Measurements from ENCODE around the gene GPD2.

GPD2 gene

DNA sequence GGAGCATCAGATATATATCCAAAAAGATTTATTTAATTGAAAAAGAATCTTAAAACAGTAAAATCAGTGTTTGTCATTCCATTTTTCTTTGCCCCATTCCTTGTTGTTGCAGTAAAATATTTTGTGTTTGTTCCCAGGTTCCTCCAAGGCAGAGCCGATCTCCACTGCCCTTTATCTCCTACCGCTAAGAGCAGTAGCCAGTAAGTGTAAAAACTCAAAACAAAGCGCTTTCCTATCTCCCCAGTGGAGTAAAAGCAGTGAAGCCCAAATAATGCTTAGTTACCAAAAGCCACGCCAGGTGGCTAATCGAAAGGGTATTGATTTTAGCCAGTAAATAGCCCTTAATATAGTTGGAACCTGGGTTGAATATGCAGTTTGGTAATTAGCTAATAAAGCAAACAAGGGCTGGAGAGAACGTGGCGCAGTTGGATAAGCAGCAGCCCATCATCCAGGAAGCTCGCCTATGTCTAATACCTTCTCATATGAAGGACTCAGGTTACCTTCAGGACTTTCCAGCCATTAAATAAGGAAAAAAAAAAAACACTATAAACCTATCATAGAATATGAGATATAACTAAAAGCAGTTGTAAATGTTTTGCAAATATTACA is 12.4 kb upstream of the GPD2 start:
- TF ChIP-seq, protein P1, sequence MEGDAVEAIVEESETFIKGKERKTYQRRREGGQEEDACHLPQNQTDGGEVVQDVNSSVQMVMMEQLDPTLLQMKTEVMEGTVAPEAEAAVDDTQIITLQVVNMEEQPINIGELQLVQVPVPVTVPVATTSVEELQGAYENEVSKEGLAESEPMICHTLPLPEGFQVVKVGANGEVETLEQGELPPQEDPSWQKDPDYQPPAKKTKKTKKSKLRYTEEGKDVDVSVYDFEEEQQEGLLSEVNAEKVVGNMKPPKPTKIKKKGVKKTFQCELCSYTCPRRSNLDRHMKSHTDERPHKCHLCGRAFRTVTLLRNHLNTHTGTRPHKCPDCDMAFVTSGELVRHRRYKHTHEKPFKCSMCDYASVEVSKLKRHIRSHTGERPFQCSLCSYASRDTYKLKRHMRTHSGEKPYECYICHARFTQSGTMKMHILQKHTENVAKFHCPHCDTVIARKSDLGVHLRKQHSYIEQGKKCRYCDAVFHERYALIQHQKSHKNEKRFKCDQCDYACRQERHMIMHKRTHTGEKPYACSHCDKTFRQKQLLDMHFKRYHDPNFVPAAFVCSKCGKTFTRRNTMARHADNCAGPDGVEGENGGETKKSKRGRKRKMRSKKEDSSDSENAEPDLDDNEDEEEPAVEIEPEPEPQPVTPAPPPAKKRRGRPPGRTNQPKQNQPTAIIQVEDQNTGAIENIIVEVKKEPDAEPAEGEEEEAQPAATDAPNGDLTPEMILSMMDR (IDR thresholded peaks at IDR 0.05; ENCODE audit: low read depth, low read length), result no peak
- no peak for DNase-seq (ENCODE audit: low read depth in 2 of 2)
- no peak overlapping the region for H3K4me3 ChIP-seq (replicated peaks in 1 of 2; ENCODE audit: low read depth in 2 of 2, low read length in 2 of 2)

DNA sequence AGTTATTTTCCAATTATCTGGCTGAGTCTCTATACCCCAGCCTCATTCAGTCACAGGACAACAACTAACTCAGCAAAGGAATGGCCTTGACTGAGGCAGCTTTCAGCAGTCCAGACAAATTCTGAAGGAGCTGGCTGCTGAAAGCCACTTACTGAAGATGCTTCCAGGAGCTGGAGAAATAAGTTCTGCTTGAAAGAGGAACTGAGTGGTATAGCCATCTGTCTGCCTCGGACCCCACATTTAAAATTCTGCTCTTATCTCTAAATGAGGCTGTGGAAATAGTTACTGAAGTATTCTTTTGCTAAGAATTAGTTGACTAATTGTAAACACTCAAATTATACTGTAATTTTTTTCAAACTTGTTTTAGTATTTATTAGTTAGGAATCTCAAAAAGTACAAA is 9.1 kb upstream of the GPD2 start:
- TF ChIP-seq, protein P1 (IDR thresholded peaks at IDR 0.05; ENCODE audit: low read depth, low read length), result no peak
- no peak overlapping the region for H3K4me3 ChIP-seq (replicated peaks in 1 of 2; ENCODE audit: low read depth in 2 of 2, low read length in 2 of 2)
- DNase-seq (ENCODE audit: low read depth in 2 of 2), result no peak

GRCh38 chr2:156429211-156429610 is 7.0 kb upstream of the GPD2 start:
- TF ChIP-seq, protein P1 (IDR thresholded peaks at IDR 0.05; ENCODE audit: low read depth, low read length), result no peak
- peak in 1 of 2 donors; percentile 18 for DNase-seq (ENCODE audit: low read depth in 2 of 2)
- no peak overlapping the region for H3K4me3 ChIP-seq (replicated peaks in 1 of 2; ENCODE audit: low read depth in 2 of 2, low read length in 2 of 2)

- TF ChIP-seq, protein P1 (IDR thresholded peaks at IDR 0.05; ENCODE audit: low read depth, low read length), result no peak
- DNase-seq (ENCODE audit: low read depth in 2 of 2), result peak in 1 of 2 donors; percentile 22
- H3K4me3 ChIP-seq (replicated peaks in 1 of 2; ENCODE audit: low read depth in 2 of 2, low read length in 2 of 2), result no peak overlapping the region
These were observed 5.8 kb upstream of the GPD2 start for GRCh38 chr2:156430236-156430979.

DNA sequence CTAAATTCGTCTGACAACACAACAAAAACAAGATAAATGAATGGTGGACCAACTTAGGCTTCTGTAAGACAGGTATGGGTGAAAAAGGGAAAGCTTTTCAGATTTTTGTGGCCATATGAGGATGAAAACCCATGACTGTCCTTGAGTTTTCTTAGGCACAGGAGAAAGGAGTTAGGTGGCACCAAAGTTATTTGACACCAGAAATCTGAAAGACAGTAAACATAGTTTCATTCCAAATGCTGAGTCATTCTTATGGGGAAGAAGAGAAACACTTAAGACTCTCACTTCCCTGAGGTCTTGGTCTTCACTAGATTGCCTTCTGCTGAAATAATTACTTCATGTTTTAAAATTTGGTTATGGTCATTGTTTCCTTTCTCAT is 5.2 kb upstream of the GPD2 start:
- H3K4me3 ChIP-seq (replicated peaks in 1 of 2; ENCODE audit: low read depth in 2 of 2, low read length in 2 of 2), result no peak overlapping the region
- TF ChIP-seq, protein P1 (IDR thresholded peaks at IDR 0.05; ENCODE audit: low read depth, low read length), result no peak
- peak; percentile 64 to 70 for DNase-seq (ENCODE audit: low read depth in 2 of 2)

GRCh38 chr2:156434461-156435291 is 1.5 kb upstream of the GPD2 start:
- H3K4me3 ChIP-seq (replicated peaks in 1 of 2; ENCODE audit: low read depth in 2 of 2, low read length in 2 of 2), result peak overlapping the region in 1 of 2 donors; percentile 65
- TF ChIP-seq, protein P1 (IDR thresholded peaks at IDR 0.05; ENCODE audit: low read depth, low read length), result no peak
- DNase-seq (ENCODE audit: low read depth in 2 of 2), result peak; percentile 49 to 51

All from cardiac fibroblast (primary cell).